Retinal pigment epithelial cell (primary cell): ENCODE measurements around the gene SIRT2.

Experiments
- DNase-seq: peaks from one replicate; pipeline ENCODE4 v3.0.0-alpha.2; 2010; ENCODE audit warnings: low read depth
- H3K4me3 ChIP-seq: 2 replicates; pipeline ENCODE4 v1.5.1; 2011; ENCODE audit warnings: mild to moderate bottlenecking, low read length, control low read depth, moderate library complexity
- TF ChIP-seq, protein P1 (sequence below): conservative IDR thresholded peaks from 2 replicates; pipeline ENCODE4 v1.5.1; 2011; ENCODE audit warnings: low read depth, low read length, control low read depth, inconsistent platforms

SIRT2 gene

DNA sequence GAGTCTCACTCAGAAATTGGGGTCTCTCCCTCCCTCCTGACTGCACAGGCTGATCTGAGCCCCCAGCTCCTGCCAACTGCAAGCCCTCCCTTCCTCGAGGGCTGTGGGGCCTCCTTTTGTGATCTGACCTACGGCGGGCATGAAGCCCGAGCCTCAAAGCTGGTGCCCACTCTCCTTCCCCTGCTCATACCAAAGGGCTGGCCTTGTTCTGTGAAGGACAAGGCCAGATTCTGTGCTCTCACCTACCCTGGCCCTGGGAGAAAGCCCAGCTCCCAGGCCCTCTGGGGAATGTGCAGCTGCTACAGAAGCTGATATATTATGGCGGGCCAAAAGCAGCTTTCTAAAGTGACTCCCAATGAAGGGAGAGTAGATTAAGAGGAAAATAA, 58.8 kb downstream of the SIRT2 start:
- H3K4me3 ChIP-seq, result no peak overlapping the region
- DNase-seq, result no peak
- TF ChIP-seq, protein P1, sequence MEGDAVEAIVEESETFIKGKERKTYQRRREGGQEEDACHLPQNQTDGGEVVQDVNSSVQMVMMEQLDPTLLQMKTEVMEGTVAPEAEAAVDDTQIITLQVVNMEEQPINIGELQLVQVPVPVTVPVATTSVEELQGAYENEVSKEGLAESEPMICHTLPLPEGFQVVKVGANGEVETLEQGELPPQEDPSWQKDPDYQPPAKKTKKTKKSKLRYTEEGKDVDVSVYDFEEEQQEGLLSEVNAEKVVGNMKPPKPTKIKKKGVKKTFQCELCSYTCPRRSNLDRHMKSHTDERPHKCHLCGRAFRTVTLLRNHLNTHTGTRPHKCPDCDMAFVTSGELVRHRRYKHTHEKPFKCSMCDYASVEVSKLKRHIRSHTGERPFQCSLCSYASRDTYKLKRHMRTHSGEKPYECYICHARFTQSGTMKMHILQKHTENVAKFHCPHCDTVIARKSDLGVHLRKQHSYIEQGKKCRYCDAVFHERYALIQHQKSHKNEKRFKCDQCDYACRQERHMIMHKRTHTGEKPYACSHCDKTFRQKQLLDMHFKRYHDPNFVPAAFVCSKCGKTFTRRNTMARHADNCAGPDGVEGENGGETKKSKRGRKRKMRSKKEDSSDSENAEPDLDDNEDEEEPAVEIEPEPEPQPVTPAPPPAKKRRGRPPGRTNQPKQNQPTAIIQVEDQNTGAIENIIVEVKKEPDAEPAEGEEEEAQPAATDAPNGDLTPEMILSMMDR, result no peak

DNA sequence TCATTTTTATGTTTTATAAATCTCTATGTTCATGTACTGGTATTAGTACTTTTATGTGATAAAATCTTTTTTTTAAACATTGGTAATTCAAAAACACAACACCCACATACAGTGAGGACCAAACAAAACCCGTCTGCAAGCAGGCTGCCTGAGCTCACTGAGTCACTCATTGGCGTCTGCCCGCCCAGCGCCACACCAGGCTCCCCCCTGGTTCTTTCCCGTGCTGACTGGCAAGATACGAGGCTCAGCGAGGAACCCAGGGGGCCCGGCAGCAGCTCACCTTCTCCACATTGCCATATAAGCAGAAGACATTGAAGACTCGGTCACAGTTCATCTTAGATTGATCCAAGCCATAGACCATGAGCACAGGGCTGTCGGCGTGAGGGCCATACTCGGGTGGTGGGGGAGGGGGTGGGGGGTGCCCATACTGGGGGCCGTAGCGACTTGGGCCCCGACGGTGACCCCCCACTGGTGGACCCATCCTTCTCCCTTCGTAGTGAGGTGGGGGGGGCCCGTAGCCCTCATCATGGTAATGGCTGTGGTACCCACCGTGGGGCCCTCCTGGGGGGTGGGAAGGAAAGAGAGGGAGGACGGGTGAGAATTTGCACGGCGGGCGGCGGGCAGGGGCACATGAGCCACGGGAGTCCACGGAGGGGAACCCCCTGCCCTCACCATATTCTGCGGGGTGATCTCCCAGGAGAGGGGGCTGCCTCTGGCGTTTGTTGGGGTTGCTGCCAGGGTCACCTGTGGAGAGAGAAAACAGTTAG, 59.4 kb downstream of the SIRT2 start:
- DNase-seq, result no peak
- H3K4me3 ChIP-seq, result no peak overlapping the region
- TF ChIP-seq, protein P1, result no peak

DNA sequence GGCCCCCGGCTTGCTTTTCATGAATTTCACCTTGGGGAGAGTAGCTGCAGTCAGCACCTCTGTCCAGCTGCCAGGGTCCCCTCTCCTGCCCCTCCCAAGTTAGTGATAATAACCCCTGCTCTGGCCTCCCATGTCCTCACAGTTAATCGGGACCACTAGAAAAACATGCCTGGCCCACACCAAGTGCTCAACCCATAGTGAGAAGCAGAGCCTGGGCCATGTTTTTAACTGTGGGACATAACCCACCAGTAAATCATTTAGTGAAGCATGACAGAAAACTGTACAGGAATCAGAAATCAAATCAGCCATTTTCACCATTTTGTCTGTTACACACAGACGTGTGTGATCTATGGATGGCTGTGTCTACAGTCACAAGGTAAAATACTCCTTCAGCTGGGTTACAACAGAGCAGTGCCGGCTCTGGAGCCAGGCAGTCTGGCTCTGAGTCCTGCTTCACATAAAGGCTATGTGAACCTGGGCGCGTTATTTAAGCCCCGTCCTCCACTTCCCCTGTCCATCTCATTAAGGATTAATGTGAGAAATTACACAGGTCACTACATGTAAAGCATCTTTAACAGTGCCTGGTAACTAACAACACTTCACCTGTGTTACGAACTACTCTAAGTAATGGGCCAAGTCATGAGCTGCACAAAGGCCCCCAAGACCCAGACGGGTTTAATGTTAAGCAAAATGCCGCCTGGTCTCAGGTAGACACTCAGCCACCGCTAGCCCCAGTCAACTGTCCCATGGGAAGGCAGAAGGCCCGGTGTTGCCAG, 60.2 kb downstream of the SIRT2 start:
- H3K4me3 ChIP-seq, result no peak overlapping the region
- no peak for DNase-seq
- TF ChIP-seq, protein P1, result no peak

DNA sequence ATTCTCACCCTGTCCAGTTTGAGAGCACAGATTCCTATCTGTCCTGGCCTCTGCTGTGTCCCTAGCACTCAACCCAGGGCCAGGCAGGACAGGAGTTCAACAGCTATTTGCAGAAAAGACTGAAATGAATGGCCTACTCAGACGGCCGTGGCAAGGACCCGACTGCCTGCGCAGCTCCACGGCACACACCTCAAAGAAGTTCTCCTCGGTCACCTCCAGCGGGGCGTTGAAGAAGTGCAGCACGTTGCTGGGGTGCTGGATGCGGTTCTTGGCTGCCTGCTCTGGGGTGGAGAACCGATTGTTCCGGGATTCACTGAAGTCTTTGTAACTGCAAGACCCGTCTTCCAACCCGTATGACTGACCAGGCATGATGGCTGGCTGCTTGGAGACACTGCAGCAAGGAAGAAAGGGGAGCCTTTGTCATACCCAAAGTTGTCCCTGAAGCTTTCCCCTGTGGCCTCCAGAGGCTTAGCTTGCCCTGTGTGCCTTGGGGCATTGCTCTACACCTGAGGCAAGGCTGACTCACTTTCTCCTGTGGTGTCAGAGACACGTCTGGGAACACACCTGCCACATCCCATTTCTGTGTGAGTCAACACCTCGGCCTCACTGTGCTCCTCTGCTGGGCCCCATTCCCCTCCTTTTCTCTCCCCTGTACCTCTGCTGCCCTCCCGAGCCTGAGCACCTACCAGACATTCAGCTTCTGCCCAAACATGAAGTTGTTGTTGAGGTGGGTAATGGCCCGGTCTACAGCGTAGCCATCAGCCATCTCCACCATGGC, 61.0 kb downstream of the SIRT2 start:
- no peak for DNase-seq
- no peak overlapping the region for H3K4me3 ChIP-seq
- TF ChIP-seq, protein P1, result no peak

DNA sequence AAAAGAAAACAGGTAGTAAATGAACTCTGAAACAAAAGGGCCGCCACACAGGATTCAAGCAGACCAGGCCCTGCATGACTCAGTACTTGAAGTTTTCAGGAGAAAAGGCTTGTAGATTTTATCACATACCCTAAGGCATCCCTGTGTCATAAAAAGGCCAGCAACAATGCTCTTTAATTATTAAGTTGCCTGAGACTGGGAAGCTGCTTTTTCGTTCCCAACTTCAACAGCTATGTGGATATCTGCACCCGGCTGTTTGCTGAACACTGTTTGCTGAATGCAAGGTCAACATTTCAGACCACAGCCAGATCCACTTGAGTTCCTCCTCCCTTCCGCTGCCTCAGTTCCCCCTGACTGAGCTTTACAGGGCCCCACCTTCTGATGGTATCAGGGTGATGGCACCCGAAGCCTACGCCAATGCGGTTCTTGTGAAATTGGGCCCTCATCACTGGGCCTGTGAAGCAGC, 61.7 kb downstream of the SIRT2 start:
- no peak overlapping the region for H3K4me3 ChIP-seq
- no peak for DNase-seq
- TF ChIP-seq, protein P1, result no peak

DNA sequence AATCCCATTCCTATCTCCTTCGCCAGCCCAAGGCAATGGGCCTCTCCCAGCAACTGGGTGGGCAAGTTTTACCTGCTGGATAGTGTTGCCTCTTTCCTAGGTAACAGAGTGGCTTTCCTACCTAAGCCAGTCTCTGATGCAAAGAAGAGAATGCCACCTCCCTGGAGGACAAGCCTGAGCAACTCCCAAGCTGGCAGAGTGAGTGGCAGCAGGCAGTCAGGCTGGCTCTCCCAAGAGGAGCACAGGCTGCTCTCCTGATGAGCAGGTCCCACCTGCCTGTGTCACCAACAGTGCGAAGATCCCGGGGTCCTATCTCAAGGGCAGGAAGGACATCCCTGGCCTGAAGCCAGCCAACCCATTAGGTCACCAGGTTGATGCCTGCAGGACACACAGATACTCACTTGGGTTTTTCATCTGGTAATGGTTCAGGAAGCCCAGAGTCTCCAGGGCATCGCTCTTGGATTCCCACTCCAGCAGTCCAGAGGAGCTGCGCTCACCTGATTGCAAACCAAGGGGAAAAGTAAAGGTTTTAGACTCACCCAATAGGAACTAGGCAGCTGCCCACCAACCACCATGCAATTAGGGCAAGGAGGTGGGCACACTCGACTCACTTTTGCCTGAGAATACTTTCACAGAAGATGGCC, 62.3 kb downstream of the SIRT2 start:
- H3K4me3 ChIP-seq, result no peak overlapping the region
- DNase-seq, result no peak
- TF ChIP-seq, protein P1, result no peak
